NCI-H2227 (cell line): ENCODE results near the gene ACSS3.
"Not testable (repeated sequence)": the region's sequence is repeated elsewhere in the genome, so short reads cannot be mapped to it uniquely, and the experiment has no call there.

Source experiments
- DNase-seq: peaks from one replicate; lab custom pipeline; 2025; ENCODE audit not compliant: unreplicated experiment; lab: John Stamatoyannopoulos, UW

ACSS3 gene

DNA sequence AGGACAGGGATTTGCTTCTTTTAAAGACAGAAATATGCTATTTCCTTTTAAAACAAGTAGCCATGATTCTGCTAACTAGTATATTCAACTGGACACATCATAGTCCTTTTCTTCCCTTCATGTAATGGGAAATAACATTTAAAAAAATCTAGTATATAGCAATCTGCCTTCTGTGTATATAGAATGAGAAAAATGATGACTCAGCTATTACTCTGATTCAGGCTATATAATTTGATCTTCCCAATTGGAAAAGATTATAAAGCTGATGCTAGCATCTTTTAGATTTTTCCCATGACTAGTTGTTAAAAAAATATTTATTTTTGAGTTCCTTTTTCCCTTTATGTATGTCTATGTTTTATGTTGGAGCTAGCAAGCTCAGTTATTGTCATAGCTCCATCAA lies 86.9 kb downstream of the ACSS3 start:
- no peak for DNase-seq

DNA sequence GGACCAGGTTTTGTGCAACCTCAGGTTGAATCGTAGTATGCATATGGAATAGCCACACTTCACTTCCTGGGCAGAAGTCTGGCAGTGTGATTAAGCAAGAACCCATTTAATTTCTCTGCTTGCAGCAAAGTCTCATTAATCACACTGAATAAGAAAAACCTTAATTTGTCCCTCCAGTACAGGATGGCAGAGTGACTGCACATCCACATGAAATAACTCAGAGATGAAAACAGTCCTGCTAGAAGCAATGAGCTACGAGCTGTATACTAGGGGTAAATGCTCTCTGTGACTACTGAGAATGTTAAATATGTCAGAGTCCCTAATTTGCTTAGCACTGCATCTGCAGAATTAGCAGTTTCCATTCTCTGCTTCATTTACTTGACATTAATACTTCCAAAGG lies 88.9 kb downstream of the ACSS3 start:
- no peak for DNase-seq

DNA sequence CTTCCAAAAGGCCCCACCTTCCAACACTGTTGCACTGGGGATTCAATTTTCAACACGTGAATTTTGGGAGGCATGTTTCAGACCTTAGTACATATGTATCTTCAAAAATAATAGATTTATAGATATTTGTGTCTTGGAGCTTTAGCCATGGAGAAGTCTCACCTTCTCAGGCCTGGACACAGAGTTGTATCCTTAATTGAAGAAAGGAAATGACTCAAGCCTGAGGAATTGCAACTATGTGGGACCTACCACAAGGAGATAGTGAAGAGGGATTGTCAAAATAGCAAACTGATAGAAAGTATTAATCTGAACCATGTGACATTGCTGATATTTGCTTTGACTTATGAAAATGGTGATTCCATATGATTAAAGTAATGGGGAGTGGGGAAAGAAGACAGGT lies 89.8 kb downstream of the ACSS3 start:
- no peak for DNase-seq

DNA sequence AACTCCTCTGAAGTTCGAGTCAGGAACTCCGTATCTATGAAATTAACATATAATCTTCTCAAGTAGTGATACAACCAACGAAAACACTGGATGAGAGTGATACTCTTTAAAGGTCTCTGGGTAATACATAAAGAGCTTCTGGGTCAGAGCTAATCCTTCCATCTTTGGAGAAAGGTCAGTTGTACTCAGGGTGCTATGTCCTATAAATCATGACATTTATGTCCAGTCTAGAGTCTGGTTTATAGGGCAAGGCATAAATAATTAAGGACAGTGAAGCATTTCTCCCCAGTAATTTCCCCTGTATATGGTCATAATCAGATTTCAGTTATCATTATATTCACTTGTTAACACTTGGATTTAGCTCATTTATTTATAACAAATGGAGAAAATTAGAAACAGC lies 90.6 kb downstream of the ACSS3 start:
- no peak for DNase-seq

DNA sequence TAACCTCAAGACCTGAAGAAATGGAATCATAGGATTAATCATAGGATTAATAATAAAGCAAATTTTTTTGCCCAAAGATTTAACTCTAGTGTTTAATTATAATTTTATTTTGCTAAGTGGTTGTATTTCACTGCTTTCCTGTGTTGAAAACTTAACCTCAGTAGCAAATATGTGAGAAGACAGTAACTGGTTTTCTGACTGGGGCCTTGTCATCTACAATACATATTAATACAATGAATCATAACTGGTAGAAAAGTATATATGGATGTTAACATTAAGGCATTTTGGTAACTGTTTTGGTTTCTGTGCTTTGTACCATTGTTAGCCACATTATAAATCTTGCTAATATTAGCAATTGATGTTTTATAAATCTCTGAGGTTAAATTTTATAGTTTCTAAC lies 92.2 kb downstream of the ACSS3 start:
- no peak for DNase-seq

DNA sequence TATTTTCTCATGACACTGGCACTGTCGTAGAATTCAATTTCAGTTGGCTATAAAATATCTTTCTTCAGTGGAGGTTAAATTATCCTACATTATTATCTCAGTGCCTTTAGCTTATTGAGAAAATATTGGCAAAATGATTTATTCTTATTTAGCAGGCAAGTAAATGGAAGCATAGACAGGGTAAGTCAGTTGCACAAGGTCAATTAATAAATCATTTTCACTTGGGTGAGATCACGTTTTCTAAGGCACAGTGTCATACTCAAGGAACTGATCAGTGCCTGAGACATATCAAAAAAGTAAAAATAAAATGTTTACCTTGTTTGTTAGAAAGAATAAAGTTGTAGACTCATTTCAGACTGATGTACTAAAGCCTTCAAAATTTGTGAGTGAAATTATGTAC lies 95.0 kb downstream of the ACSS3 start:
- no peak for DNase-seq

DNA sequence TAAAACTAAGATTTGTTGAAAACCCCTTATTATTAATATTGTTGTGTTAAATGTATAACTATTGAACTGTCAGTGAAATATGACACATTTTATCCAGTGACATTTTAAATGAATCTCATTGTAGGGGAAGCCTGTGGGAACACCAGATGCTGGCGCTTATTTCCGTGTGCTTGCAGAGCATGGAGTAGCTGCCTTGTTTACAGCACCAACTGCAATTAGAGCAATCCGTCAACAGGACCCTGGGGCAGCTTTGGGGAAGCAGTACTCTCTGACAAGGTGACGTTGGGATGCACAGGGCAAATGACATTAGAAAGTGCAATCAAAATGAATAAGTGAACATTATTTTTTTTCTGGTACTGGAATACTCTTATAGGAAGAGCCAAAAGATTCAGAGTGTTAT lies 96.8 kb downstream of the ACSS3 start:
- peak; percentile 14 for DNase-seq

DNA sequence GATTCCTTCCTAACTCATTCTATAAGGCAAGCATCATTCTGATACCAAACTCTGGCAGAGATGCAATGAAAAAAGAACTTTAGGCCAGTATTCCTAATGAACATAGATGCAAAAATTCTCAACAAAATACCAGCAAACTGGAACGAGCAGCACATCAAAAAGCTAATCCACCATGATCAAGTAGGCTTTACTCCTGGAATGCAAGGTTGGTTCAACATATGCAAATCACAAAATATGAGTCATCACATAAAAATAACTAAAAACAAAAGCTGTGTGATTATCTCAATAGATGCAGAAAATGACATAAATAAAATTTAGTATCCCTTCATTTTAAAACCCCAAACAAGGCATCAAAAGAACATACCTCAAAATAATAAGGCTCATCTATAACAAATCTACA lies 98.9 kb downstream of the ACSS3 start:
- DNase-seq: peak; percentile 21

DNA sequence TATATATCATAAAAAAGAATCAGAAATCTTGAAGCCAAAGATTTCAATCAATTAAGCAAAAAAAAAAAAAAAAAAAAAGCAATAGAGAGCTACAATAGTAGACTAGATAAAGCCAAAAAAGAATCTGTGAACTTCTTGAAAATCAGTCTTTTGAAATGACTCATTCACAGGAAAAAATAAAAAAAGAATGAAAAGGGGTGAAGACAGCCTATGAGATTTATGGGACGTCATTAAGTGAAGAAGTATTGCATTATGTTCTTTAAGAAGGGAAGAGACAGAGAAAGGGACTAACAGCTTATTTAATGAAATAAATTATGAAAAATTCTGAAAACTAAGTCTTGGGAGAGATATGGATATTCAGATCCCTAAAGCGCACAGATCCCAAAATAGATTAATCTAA lies 103.8 kb downstream of the ACSS3 start:
- no peak for DNase-seq

DNA sequence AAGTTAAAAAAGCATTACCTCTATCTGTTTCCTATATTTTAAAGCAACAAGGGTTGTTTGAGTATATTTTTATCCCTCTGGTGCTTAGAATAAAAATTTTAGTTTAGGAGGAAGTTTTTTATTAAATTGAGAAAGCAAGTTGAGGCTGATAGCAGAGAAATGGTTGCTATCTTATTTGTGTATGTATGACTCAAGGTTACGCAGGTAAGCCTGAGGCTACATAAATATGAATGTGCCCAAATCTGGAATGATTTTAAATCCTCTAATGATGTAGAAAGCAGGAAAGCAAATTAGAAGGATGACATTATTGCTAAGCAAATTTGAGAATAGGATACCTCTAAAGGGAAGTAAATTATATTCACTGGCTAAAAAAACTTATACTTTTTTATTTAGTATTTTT lies 109.8 kb downstream of the ACSS3 start:
- DNase-seq: no peak

DNA sequence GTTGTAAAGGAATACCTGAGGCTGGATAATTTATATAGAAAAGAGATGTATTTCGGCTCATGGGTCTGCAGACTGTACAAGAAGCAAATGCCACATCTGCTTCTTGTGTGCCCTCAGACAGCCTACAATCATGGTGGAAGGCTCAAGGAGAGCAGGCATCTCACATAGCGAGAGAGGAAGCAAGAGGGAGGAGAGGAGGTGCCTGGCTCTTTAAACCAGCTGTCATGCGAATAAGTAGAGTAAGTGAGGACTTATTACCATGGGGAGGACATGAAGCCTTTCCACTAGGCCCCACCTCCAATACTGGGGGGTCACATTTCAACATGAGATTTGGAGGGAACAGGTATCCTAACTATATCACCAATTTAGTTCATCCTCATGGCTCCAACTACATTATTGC lies 118.7 kb downstream of the ACSS3 start:
- DNase-seq: no peak

DNA sequence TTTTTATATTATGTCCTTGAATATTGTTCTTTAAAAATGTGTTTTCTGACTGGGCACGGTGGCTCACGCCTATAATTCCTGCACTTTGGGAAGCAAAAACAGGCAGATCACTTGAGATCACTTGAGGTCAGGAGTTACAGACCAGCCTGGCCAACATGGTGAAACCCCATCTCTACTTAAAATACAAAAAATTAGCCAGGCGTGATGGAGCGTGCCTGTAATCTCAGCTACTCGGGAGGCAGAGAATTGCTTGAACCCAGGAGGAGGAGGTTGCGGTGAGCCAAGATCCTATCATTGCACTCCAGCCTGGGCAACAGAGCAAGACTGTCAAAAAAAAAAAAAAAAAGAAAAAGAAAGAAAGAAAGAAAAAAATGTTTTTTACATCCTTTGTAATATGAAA lies 122.7 kb downstream of the ACSS3 start:
- DNase-seq: not testable (repeated sequence)

DNA sequence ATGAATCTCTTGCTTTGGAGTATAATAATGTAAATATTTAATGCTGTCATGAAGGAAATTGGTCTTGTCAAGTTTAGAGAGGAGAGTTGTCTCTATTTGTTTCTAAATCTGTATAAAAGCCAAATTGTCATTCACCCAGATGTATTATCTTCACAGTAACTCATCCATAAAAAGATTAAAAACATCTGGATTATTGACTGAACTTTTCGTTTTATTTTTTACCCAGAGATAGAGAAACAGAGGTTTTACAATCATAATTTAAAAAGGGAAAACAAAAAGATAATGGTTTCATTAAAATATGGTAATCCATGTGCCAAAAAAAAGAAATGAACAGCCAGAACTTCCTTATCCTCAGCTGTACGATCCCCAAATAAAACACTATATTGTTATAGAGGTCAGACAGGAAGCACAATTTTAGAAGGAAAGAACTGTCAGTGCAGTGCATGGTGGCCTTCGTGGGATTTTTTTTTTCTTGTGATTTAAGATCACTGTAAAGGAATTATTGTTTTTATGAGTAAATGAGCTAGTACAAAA lies 125.9 kb downstream of the ACSS3 start:
- DNase-seq: no peak

DNA sequence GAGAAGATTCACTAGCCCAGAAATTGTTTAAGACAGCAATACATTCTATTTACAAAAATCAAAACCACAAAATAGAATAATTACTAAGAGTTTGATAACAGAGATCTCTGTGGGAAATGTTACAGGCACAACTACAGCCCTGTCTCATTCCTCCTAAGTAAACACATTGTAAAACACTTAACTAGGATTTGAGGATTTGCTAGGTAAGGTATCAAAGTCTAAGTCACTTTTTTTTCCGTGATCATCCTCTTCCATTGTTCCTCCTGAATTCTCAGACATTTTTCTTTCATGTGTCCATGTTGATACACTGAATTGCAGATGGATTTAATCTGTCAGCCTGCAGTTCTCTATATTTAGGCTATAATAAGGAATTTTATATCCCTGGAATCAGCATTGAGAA lies 127.5 kb downstream of the ACSS3 start:
- DNase-seq: no peak

DNA sequence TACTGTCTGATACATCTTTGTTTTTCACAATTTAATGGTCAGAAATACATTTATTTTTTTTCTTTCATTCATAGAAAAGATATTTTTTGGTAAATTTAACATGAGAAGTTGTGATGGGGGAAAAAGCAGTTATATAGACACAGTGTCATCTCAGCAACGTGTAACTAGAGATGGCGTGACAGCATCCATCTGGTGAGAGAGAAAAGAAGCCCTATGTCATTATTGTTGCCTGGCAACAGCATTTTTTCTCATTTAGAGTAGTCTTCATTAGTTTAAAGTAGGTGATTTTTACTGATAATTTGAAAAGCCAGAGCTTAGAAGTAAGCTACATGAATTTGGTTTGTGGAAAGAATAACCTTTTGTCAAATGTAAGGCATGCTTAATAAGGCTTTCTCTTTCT lies 128.6 kb downstream of the ACSS3 start:
- DNase-seq: no peak

DNA sequence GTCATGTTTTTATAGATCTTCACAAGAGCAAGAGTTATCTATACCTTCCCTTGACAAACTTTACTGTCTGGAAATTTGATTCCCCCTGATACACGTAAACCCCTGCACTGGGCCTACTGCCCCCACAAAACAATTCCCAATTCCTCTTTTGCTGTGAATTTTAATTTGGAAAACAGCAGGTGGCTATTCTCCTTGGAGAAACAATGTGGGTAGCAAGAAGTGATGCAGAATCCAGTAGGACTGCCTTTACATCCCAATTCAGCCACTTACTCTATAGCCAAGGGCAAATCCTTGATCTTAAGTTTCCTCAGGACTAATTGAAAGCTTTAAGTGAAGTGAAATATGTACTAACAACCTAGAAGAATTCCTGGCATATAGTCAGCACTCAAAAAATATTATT lies 129.3 kb downstream of the ACSS3 start:
- no peak for DNase-seq

DNA sequence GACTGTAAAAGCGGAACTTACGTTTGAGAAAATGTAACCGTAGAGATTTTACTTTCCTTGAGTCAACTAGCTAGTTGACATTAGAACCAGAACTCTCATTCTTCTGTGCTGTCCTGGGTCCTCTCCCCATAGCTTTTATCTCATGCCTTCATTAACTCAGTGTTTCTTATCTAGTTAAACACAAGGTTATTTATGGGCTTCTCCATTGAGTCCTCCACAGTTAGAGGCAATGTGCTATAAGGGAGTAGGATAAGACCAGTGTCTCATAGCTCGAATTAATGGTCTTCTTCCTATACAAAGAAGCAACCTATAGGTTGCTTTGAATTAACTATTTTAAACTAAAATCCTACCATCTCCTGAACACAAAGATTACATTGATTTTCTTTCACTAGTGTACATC lies 129.8 kb downstream of the ACSS3 start:
- DNase-seq: no peak

DNA sequence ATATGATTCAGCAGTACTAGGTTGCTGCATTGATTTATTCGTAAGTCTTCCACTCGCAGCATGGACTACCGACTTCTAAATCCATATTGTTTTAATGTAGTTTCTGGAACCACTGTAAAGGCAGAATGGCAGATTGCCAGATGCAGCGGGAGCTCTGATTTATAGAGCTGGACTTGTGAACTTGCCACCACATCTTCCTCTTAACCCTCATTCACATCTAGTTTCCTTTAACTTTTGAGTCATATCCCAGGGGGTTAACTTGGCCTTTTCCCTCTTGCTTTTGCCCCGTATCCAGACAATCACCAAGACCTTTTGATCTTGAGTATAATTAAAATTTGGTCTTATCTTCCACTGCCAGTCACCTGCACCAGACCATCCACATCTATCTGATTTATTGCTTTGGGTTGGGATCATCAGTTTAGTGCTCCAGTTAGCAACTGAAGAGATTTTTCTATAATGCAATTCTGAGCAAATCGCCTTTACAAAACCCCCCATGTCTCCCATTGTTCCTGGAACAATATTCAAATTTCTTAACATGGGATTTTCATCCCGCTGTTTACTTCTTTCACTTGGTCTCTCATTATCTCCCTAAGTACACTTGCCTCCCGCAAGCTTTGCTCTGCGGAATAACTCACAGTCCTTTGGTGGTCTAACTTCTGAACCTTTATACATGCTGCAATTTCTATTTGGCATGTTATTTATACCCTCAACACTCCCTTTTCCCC lies 130.5 kb downstream of the ACSS3 start:
- peak; percentile 64 for DNase-seq

DNA sequence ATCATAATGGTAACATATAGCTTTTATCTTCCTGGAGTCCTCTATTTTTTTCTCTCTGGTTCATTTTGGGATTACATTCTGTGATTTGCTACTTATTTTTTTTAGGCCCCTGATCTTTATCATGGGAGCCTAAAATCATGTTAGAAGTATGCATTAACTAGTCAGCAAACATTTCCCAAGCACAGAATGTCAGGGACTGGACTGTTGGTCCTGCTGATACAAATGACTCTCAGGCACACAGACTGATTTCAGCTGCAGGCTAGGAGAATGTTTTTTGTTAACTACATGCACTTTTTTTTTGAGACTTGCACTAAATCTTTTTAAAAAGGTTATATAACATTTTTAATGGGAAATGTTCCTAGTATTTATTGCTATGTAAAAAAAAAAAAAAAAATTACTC lies 131.1 kb downstream of the ACSS3 start:
- no peak for DNase-seq

DNA sequence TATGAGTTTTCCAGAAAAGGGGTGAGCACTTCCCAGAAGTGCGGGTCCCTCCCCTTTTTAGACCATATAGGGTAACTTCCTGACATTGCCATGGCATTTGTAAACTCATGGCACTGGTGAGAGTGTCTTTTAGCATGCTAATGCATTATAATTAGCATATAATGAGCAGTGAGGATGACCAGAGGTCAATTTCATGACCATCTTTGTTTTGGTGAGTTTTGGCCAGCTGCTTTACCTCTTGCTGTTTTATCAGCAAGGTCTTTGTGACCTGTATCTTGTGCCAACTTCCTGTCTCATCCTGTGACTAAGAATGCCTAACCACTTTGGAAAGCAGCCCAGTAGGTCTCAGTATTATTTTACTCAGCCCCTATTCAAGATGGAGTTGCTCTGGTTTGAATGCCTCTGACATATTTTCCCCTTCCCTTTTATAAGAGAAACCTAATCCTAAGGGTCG lies 131.9 kb downstream of the ACSS3 start:
- not testable (repeated sequence) for DNase-seq

DNA sequence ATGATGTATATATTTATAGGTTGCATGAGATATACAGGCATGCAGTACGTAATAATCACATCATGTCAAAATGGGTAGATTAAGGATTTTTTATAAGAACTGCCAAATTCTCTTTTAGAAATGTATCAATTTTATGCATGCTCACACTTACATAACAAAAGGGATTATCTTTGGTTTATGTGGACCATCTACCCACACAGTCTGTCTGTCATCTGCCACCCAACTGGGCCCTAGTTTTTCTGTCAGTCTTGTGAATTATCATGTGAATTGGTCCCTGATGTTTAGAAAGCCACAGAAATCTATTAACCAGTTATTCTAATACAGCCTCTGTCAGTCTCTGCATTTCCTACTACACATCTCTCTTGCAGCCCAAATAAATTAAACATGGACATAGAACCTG lies 133.4 kb downstream of the ACSS3 start:
- DNase-seq: no peak

DNA sequence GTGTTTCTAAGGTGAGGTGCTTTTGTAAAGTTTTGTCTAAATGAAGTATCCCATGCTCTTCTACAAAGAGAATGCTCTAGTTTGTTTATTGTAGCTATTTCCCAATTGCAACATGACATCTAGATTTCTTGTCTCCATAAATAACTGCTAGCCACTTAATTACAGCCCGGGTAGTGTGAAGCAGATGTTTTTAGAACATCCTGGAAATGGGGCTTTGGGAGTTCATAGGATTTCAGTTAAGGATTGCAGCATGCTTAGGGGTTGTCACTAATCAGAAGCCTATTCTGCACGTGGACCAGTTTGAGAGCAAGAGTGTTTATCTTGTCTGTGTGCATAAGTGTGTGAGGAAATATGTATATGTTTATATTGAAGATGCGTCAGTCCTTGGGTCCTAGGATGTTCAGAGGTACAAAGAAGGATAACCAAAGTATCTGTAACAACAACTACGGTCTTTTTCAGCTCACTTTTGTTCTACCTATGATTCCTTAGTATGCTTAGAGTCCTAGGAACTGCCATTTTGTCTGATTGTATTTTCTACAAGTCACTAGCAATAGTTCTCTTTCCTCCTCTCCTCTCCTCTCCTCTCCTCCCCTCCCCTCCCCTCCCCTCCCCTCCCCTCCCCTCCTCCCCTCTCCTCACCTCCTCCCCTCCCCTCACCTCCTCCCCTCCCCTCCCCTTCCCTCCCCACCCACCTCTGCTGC lies 135.3 kb downstream of the ACSS3 start:
- DNase-seq: no peak

DNA sequence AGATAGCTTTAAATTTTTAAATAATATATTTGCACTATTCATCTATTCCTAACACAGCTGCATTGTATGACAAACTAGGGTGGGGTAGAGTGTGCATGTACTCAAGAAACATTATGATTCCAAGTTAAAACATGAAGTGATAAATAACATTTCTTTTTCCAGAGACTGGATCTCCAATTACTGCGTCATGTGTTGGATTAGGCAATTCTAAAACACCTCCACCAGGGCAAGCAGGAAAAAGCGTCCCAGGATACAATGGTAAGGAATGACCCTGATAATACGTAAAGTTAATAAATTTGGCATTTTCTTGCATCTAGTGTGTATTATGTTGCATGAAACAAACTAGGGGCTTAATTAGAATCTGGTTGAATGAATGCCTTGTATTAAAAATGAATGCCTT lies 138.9 kb downstream of the ACSS3 start:
- DNase-seq: no peak
